Glutamatergic neuron (in vitro differentiated cells): Measurements from ENCODE around the gene TBX1. TPM values are rescaled to one million over a fixed set of nuclear protein-coding genes. Genes with fewer than 3 reads are reported as not detected.
"Not testable (repeated sequence)": the region's sequence is repeated elsewhere in the genome, so short reads cannot be mapped to it uniquely, and the experiment has no call there.

Source experiments
- DNase-seq: peaks from one replicate; pipeline ENCODE4 v3.0.0; 2022
- H3K27ac Mint-ChIP-seq: one replicate; pipeline ENCODE4 v1.8.0; 2020; ENCODE audit warnings: mild to moderate bottlenecking, mixed read lengths, inconsistent platforms; ENCODE audit not compliant: unreplicated experiment
- H3K27me3 Mint-ChIP-seq: one replicate; pipeline ENCODE4 v1.8.0; 2020; ENCODE audit warnings: mild to moderate bottlenecking, moderate library complexity, mixed read lengths, inconsistent platforms; ENCODE audit not compliant: unreplicated experiment
- H3K36me3 Mint-ChIP-seq: one replicate; pipeline ENCODE4 v1.8.0; 2020; ENCODE audit warnings: mild to moderate bottlenecking, mixed read lengths, inconsistent platforms; ENCODE audit not compliant: unreplicated experiment
- H3K4me1 Mint-ChIP-seq: one replicate; pipeline ENCODE4 v1.8.0; 2020; ENCODE audit warnings: mild to moderate bottlenecking, low read depth, mixed read lengths, inconsistent platforms; ENCODE audit not compliant: unreplicated experiment
- H3K4me3 Mint-ChIP-seq: one replicate; pipeline ENCODE4 v1.8.0; 2020; ENCODE audit warnings: mild to moderate bottlenecking, mixed read lengths, inconsistent platforms; ENCODE audit not compliant: unreplicated experiment
- H3K9me3 Mint-ChIP-seq: one replicate; pipeline ENCODE4 v1.8.0; 2020; ENCODE audit warnings: mild to moderate bottlenecking, moderate library complexity, mixed read lengths, inconsistent platforms; ENCODE audit not compliant: unreplicated experiment
- total RNA-seq: library from RNA; stranded (reverse); fragmentation: NEBNext Ultra II Directional; extraction: Animal tissue kit (Norgen Biotek cat#: 25700); gene quantifications from one replicate; pipeline ENCODE4 v1.2.1, GENCODE V29; 2021; ENCODE audit not compliant: unreplicated experiment
- TF ChIP-seq, protein P1 (sequence below): fragments of 200-600 bp; sonication (generic); IDR thresholded peaks from one replicate; pipeline ENCODE4 v1.5.0; 2021; ENCODE audit not compliant: partially characterized antibody, unreplicated experiment

The TBX1 gene
- total RNA-seq, 1 donor from 2014 or later, result 2.4 TPM

DNA sequence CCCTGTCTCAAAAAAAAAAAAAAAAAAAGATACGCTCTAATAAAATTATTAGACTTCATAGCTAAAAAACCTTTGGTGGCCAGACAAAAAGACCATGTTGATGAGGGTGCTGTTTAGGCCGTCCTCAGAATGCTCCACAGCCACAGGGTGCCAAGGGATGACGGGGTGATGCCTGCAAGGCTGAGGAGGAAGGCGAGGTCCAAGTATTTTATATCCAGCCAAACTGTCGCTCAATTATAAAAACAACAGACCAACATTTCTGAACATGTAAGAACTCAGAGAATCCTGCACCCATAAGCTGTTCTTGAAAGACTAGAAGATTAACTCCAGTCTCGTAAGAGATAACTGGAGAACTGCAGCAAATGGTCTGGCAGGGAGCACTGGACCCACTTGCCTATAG is 29.2 kb downstream of the TBX1 start:
- Mint-ChIP-seq H3K4me1 (no peaks in the 10 kb centered on the region), H3K27me3 (peaks cover 6% of the 10 kb centered on the region), H3K9me3 (peaks cover 7% of the 10 kb centered on the region), H3K4me3 (no peak overlapping the region), H3K27ac (no peak overlapping the region), H3K36me3 (peaks cover 28% of the 10 kb centered on the region)
- no peak for DNase-seq
- TF ChIP-seq, protein P1, sequence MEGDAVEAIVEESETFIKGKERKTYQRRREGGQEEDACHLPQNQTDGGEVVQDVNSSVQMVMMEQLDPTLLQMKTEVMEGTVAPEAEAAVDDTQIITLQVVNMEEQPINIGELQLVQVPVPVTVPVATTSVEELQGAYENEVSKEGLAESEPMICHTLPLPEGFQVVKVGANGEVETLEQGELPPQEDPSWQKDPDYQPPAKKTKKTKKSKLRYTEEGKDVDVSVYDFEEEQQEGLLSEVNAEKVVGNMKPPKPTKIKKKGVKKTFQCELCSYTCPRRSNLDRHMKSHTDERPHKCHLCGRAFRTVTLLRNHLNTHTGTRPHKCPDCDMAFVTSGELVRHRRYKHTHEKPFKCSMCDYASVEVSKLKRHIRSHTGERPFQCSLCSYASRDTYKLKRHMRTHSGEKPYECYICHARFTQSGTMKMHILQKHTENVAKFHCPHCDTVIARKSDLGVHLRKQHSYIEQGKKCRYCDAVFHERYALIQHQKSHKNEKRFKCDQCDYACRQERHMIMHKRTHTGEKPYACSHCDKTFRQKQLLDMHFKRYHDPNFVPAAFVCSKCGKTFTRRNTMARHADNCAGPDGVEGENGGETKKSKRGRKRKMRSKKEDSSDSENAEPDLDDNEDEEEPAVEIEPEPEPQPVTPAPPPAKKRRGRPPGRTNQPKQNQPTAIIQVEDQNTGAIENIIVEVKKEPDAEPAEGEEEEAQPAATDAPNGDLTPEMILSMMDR, result no peak

GRCh38 chr22:19791243-19791642 is 30.7 kb downstream of the TBX1 start:
- TF ChIP-seq, protein P1, result no peak
- H3K4me1 Mint-ChIP-seq, result peaks cover under 1% of the 10 kb centered on the region

DNA sequence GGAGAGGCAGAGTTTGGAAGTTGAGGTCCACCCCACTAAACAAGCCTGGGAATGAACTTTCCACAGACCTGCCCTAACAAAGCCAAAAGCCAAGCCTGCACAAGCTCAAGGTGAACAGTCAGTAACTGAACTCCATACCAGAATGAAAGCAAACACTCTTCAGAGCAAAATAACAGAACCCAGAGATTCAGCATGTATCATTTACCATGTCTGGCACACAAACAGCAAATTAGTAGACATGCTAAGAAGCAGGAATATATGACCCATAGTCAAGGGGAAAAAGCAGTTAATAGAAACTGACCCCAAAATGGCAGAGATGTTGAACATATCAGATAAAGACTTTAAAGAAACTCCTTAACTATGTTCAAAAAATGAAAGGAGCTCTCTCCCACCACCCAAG is 31.3 kb downstream of the TBX1 start:
- Mint-ChIP-seq H3K36me3 (peaks cover 28% of the 10 kb centered on the region), H3K4me3 (no peak overlapping the region), H3K27me3 (peaks cover 3% of the 10 kb centered on the region), H3K4me1 (peaks cover 6% of the 10 kb centered on the region), H3K27ac (no peak overlapping the region), H3K9me3 (peaks cover 8% of the 10 kb centered on the region)
- no peak for DNase-seq
- TF ChIP-seq, protein P1, result no peak

More at GRCh38 chr22:19791243-19791642, 30.7 kb downstream of the TBX1 start:
- Mint-ChIP-seq H3K36me3 (peaks cover 28% of the 10 kb centered on the region), H3K27ac (no peak overlapping the region), H3K27me3 (peaks cover 3% of the 10 kb centered on the region), H3K4me3 (no peak overlapping the region), H3K9me3 (peaks cover 8% of the 10 kb centered on the region)
- DNase-seq, result no peak

GRCh38 chr22:19792383-19792896 is 31.9 kb downstream of the TBX1 start:
- DNase-seq, H3K9me3 Mint-ChIP-seq, H3K4me1 Mint-ChIP-seq, H3K4me3 Mint-ChIP-seq, H3K27ac Mint-ChIP-seq, H3K27me3 Mint-ChIP-seq: not testable (repeated sequence)
- H3K36me3 Mint-ChIP-seq, result peaks cover 28% of the 10 kb centered on the region

GRCh38 chr22:19793161-19793560 is 32.6 kb downstream of the TBX1 start:
- H3K36me3 Mint-ChIP-seq, result peaks cover 28% of the 10 kb centered on the region
- DNase-seq, result no peak

More at GRCh38 chr22:19793161-19793560, 32.6 kb downstream of the TBX1 start:
- H3K27ac Mint-ChIP-seq, result no peak overlapping the region
- TF ChIP-seq, protein P1, result no peak
- H3K27me3 Mint-ChIP-seq, result peaks cover 3% of the 10 kb centered on the region
- no peak overlapping the region for H3K4me3 Mint-ChIP-seq
- peaks cover 6% of the 10 kb centered on the region for H3K4me1 Mint-ChIP-seq
- H3K9me3 Mint-ChIP-seq, result peaks cover 8% of the 10 kb centered on the region
